NCI-H2029 treated with DMSO at 0.1 percent for 48 hours (cell line): ENCODE measurements around the gene PPP1R13B.
"Not testable (repeated sequence)": the region's sequence is repeated elsewhere in the genome, so short reads cannot be mapped to it uniquely, and the experiment has no call there.

Experiments
- DNase-seq: peaks from one replicate; lab custom pipeline; 2025; lab: John Stamatoyannopoulos, UW

The PPP1R13B gene, protein sequence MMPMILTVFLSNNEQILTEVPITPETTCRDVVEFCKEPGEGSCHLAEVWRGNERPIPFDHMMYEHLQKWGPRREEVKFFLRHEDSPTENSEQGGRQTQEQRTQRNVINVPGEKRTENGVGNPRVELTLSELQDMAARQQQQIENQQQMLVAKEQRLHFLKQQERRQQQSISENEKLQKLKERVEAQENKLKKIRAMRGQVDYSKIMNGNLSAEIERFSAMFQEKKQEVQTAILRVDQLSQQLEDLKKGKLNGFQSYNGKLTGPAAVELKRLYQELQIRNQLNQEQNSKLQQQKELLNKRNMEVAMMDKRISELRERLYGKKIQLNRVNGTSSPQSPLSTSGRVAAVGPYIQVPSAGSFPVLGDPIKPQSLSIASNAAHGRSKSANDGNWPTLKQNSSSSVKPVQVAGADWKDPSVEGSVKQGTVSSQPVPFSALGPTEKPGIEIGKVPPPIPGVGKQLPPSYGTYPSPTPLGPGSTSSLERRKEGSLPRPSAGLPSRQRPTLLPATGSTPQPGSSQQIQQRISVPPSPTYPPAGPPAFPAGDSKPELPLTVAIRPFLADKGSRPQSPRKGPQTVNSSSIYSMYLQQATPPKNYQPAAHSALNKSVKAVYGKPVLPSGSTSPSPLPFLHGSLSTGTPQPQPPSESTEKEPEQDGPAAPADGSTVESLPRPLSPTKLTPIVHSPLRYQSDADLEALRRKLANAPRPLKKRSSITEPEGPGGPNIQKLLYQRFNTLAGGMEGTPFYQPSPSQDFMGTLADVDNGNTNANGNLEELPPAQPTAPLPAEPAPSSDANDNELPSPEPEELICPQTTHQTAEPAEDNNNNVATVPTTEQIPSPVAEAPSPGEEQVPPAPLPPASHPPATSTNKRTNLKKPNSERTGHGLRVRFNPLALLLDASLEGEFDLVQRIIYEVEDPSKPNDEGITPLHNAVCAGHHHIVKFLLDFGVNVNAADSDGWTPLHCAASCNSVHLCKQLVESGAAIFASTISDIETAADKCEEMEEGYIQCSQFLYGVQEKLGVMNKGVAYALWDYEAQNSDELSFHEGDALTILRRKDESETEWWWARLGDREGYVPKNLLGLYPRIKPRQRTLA

DNA sequence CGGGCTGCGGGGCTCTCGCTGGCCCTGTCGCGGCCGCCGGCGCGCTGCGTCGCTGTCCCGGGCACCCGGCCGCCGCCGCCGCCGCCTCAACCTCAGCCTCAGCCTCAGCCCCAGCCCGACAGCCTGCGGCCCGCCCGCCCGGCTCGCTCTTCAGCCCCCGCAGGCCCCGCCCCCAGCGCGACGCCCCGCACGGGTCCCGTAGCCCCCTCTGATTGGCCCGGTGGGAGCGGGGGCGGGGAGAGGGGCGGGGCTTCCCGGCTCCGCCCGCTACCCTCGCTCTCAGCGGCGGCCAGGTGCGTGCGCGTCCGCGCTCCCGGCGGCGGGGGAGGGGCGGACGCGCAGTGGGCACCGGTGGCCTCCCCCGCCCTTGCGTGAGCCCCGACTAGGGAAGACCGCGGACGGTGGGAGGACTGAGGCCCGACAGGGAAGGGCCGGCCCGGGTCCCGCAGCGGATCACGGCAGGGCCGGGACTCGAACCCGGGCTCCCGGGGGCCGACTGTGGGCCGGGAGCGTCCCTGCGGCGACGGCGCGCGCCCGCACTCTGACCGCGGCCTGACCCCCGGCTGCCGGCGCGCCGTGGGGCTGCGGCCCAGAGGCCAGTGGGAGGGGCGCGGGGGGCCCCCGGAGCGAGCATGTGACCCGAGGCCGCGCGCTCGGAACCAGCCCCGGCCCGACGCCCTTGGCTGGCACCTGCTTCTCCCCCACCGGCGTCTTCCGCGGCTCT lies at the start of gene PPP1R13B:
Gene PPP1R13B (minus strand): TSS at position 125 of the 724 bp plus-strand sequence. CDS start 268 bp downstream, outside the sequence.
- no peak for DNase-seq

DNA sequence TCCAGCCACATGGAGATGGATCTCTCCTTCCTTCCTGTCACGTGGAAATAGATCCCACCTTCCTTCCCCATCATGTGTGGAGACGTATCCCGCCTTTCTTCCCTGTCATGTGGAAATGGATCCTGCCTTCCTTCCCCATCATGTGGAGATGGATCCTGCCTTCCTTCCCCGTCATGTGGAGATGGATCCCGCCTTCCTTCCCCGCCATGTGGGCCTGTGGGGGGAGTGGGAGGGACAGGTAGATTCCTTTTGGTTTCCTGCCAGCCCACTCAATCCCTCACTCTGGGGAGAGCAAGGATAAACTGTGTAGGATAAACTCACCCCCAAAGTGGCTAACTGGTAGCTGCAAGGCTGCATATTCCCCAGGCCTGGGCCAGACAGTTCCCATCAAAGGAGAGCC lies 49.2 kb upstream of the PPP1R13B start:
- DNase-seq: no peak

DNA sequence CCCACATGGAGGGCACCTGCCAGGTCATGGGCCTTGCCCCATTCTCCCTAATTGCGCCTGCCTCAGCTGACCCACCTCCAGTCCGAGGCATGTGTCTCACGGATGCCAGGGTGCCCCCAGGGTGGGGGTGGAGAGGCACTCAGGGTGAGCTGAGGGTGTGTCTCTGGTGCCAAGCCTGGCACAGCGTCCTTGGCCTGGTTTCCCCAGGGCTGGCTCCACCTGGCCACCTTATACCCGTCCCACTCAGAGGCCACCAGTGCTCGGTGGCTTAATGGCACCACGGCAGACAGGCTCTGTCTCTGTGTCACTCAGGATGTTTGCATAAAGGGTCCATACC lies 47.3 kb upstream of the PPP1R13B start:
- DNase-seq: no peak

GRCh38 chr14:103894034-103894722 lies 46.8 kb upstream of the PPP1R13B start:
- DNase-seq: no peak

DNA sequence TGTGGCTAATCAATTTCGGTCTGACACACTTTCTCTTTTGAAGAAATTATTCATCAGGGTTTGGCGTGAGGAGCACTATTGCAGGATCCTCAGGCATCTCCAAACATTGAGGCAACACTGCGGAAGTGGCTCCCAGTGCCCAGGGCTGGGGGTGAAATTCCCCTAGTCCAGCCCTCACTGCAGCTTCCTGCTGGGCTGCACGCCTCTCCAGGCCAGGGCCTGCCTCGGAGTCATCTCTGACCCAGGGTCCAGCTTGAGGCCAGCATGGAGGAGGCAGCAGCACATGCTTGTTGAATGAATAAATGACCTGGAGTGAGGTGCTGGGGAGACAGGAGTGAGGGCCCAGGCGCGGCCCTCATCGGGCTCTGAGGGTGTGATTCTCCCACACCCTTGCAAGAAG lies 44.9 kb upstream of the PPP1R13B start:
- DNase-seq: no peak

DNA sequence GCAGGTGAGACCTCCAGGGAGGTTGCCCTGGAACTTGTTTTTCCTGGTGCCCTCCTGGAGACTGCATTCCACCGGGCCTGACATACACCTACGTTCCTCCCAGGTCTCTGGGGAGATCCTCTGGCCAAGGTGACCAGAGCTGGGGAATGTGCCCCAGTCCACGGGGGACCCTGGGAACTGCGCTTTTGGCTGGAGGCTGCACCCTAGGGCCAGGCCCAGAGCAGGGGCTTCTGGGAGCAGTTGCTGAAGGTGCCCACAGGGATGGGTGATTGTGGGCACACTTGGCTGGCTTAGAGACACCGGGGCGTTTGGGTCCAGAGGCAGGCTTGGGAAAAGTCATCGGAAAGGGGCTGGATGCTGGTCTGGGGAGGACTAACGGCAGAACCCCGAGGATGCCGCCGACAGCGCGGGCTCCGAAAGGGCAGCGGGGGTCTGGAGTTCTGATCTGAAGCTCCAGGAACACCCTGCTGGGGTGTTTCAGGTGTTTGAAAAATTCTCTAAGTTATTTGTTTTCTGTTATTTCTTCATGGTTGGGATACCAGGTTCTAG lies 44.4 kb upstream of the PPP1R13B start:
- DNase-seq: no peak

- DNase-seq: no peak
Measured at GRCh38 chr14:103890821-103891666, 43.7 kb upstream of the PPP1R13B start.

DNA sequence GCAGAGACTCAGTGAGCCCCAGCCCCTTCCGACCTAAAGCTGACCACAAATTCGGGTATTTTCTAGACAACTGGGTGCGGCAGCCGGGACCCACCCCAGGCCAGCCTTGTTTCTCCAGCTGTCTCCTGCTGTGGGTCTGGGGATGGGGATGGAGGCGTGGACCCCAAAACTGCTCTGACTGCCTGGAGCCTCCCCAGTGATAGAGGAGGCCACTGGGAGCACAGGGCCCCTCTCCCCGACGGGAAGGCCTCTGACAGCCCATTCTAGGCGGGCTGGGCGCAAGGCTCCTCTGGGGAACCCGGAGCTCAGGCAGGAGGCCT lies 42.6 kb upstream of the PPP1R13B start:
- DNase-seq: no peak

GRCh38 chr14:103889313-103890051 lies 42.1 kb upstream of the PPP1R13B start:
- DNase-seq: no peak

GRCh38 chr14:103889002-103889312 lies 41.6 kb upstream of the PPP1R13B start:
- DNase-seq: not testable (repeated sequence)

GRCh38 chr14:103887557-103888115 lies 40.3 kb upstream of the PPP1R13B start:
- DNase-seq: no peak

DNA sequence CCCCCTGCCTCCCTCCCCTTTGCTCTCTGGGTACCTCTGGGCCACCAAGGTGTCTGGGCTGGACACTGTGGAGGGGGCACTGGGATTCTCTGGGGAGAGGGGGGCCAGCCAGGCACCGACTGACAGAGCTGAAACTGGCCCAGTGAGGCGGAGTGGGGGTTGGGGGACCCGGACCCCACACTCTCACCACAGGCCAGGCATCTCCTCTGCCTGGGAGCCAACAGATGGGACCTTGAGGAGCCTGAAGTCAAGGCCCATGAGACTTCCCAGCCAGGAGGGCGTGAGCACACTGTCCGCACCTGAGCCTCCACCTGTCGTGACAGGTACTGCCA lies 39.8 kb upstream of the PPP1R13B start:
- DNase-seq: no peak

- DNase-seq: no peak
Measured at GRCh38 chr14:103886304-103887169, 39.2 kb upstream of the PPP1R13B start.

- DNase-seq: no peak
Measured at GRCh38 chr14:103885509-103885932, 38.1 kb upstream of the PPP1R13B start.

- no peak for DNase-seq
Measured at GRCh38 chr14:103884854-103885253, 37.5 kb upstream of the PPP1R13B start.

DNA sequence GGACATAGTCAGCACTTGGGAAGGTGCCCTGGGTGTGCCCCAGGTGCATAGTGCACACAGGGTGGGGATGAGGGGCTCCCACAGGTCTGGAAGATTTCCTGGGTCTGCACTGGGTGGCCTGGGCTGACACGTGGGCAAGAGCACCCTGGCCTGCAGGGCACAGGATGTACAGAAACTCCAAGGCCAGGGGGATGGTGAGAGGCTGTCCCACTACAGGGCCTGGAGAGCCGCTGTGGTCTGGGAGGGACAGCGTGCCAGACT lies 35.8 kb upstream of the PPP1R13B start:
- DNase-seq: no peak

GRCh38 chr14:103882503-103883262 lies 35.3 kb upstream of the PPP1R13B start:
- no peak for DNase-seq
